GM23248 (cell line): Measurements from ENCODE around the gene NACC1. TPM values are rescaled to one million over a fixed set of nuclear protein-coding genes. Genes with fewer than 3 reads are reported as not detected.

ENCODE experiments used
- DNase-seq: peaks from one replicate; pipeline ENCODE4 v3.0.0-alpha.2; 2015
- H2AFZ ChIP-seq: fragments of 200-600 bp; sonication (generic); 2 replicates; pipeline ENCODE4 v1.6.1; 2016; ENCODE audit warnings: antibody characterized with exemption
- H3F3A ChIP-seq: fragments of 200-600 bp; sonication (generic); 2 replicates; pipeline ENCODE4 v1.6.1; 2016; ENCODE audit warnings: mild to moderate bottlenecking, antibody characterized with exemption, mixed run types; ENCODE audit not compliant: insufficient read depth
- H3K27ac ChIP-seq: fragments of 200-600 bp; sonication (generic); 2 replicates; pipeline ENCODE4 v1.5.1; 2016; ENCODE audit warnings: mild to moderate bottlenecking
- H3K27me3 ChIP-seq: fragments of 200-600 bp; sonication (generic); replicated peaks from 2 replicates; pipeline ENCODE4 v1.6.1; 2016; ENCODE audit warnings: mild to moderate bottlenecking; ENCODE audit not compliant: insufficient read depth
- H3K36me3 ChIP-seq: fragments of 200-600 bp; sonication (generic); 2 replicates; pipeline ENCODE4 v1.6.1; 2016; ENCODE audit warnings: low read depth, mild to moderate bottlenecking
- H3K4me1 ChIP-seq: fragments of 200-600 bp; sonication (generic); 2 replicates; pipeline ENCODE4 v1.6.1; 2016; ENCODE audit warnings: mild to moderate bottlenecking; ENCODE audit not compliant: insufficient read depth
- H3K4me2 ChIP-seq: fragments of 200-600 bp; sonication (generic); one replicate; pipeline ENCODE4 v1.6.1; 2016; ENCODE audit warnings: mild to moderate bottlenecking; ENCODE audit not compliant: unreplicated experiment
- H3K4me3 ChIP-seq: fragments of 200-600 bp; sonication (generic); 2 replicates; pipeline ENCODE4 v1.5.1; 2016; ENCODE audit warnings: mild to moderate bottlenecking
- H3K79me2 ChIP-seq: fragments of 200-600 bp; sonication (generic); 2 replicates; pipeline ENCODE4 v1.6.1; 2016; ENCODE audit warnings: mild to moderate bottlenecking; ENCODE audit not compliant: insufficient read depth
- H3K9ac ChIP-seq: fragments of 200-600 bp; sonication (generic); 2 replicates; pipeline ENCODE4 v1.6.1; 2016; ENCODE audit warnings: mild to moderate bottlenecking
- H3K9me2 ChIP-seq: fragments of 200-600 bp; sonication (generic); 2 replicates; pipeline ENCODE4 v1.6.1; 2016; ENCODE audit warnings: mixed run types, mild to moderate bottlenecking, moderate library complexity; ENCODE audit not compliant: insufficient read depth
- H3K9me3 ChIP-seq: fragments of 200-600 bp; sonication (generic); one replicate; pipeline ENCODE4 v1.6.1; 2017; ENCODE audit warnings: low read depth
- H4K20me1 ChIP-seq: fragments of 200-600 bp; sonication (generic); 2 replicates; pipeline ENCODE4 v1.6.0; 2016; ENCODE audit not compliant: insufficient read depth
- EZH2 ChIP-seq: fragments of 200-600 bp; sonication (generic); IDR thresholded peaks from 2 replicates; pipeline ENCODE4 v1.6.1; 2018; ENCODE audit warnings: antibody characterized with exemption, mild to moderate bottlenecking; ENCODE audit not compliant: insufficient read depth, poor library complexity, severe bottlenecking
- EZH2phosphoT487 ChIP-seq: fragments of 200-600 bp; sonication (generic); IDR thresholded peaks from 2 replicates; pipeline ENCODE4 v1.6.1; 2018; ENCODE audit warnings: antibody characterized with exemption, moderate library complexity, mild to moderate bottlenecking, low read depth; ENCODE audit not compliant: insufficient read depth
- WGBS, 2 experiments: methylation state at CpG; one replicate each; pipeline ENCODE4 v1.1.6; 2015 to 2017; ENCODE audit warnings: low lambda C conversion rate in 2 of 2, low coverage in 1 of 2; ENCODE audit errors: missing lambda C conversion rate in 2 of 2; 5-methylcytosine and 5-hydroxymethylcytosine counted together
- in situ Hi-C: fragments of 300-500 bp; cut with MboI; formaldehyde crosslinking; loops from 2 replicates; pipeline ENCODE4 v1.15.0; 2020
- polyA plus RNA-seq: library from polyadenylated mRNA; unstranded; fragments of >200 nt; fragmentation: Nextera tagmentation; extraction: Ambion mirVana; gene quantifications from 2 replicates; pipeline ENCODE4 v1.2.1, GENCODE V29; 2016
- total RNA-seq: library from RNA; depleted of rRNA; stranded (reverse); fragments of >200 nt; shearing (Covaris generic); gene quantifications from 2 replicates; pipeline ENCODE4 v1.2.3, GENCODE V29; 2014

NACC1 gene
- total and polyA plus RNA-seq, 2 experiments from 2014 or later, result 1.4 to 104 TPM

DNA sequence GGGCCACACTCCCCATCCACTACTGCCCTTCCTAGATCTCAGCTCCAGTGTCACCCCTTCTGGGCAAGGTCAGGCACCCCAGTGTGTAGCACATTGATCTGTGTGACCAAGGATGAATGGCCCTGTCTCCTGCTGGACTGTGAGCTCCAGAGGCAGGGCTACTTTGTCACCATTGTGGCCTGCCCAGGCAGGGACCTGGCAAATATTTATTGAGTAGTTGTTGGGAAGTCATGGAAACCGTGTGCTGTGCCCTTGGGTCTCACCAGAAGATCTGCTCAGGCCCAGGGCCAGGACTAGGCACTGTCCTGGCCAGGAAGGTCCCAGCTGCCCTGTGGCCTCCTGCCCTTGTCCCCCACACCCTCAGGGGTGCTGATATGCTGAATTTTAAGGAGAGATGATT lies 10.5 kb downstream of the NACC1 start:
- Histone ChIP-seq H3K9ac (0 out of 2 replicates have a peak overlapping the region, but pooled peaks have one; percentile 1), H3K27ac (peak overlapping the region; percentile 8; the same call in 1 of the 2 replicates), H3K36me3 (no peaks in the 10 kb centered on the region; the same call in 1 of the 2 replicates), H3K27me3 (no peaks in the 10 kb centered on the region), H3K79me2 (peaks cover 95% of the 10 kb centered on the region), H3K9me2 (no peaks in the 10 kb centered on the region), H3F3A (peaks cover 22% of the 10 kb centered on the region), H3K4me2 (no peak overlapping the region), H2AFZ (no peak overlapping the region), H4K20me1 (peaks cover 16% of the 10 kb centered on the region; the same call in 1 of the 2 replicates), H3K9me3 (no peaks in the 10 kb centered on the region), H3K4me1 (peaks cover 30% of the 10 kb centered on the region), H3K4me3 (no peak overlapping the region)
- in situ Hi-C loops, result no loop called here
- no peak for TF ChIP-seq EZH2phosphoT487
- TF ChIP-seq EZH2, result no peak
- 77 to 91% methylated on average over 1 of the region's 1 CpG for WGBS, 2 experiments
- no peak for DNase-seq

- whole genome bisulfite sequencing, 2 experiments, result 91 to 92% methylated on average over 8 to 9 of the region's 9 CpGs
- no peaks in the 10 kb centered on the region; the same call in 1 of the 2 replicates for H3K36me3 ChIP-seq
- no peak overlapping the region for H3K9ac ChIP-seq
Observed at GRCh38 chr19:13129384-13129783, 11.3 kb downstream of the NACC1 start.

DNA sequence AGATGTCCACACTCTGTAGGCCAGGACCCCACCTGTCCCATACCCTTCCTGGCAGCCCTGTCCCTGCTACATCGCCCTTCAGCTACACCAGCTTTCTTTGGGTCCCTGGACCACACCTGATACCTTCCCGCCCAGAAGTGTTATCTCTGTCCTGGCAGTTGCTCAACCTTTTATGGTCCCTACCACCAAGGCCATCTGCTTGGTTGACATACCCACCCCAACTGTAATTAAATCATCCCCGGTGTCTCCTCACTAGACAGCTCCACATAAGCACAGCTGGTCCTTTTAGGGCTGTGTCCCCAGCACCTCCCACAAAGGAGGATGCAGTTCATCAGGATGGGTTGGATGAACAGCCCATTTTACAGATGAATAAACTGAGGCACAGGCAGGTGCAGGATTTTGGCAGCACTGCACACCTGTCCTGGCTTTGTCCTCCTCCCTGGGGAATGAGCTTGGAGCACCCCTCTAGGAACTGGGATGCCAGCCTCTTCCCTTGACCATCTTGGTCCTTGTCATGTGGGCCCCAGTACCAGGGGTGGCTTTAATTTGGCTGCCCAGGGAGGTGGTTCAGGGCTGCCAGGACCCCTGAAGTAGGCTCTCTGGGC lies 12.9 kb downstream of the NACC1 start:
- no peak overlapping the region for H3K4me3 ChIP-seq
- H3K27me3 ChIP-seq, result no peaks in the 10 kb centered on the region
- H3K4me2 ChIP-seq, result no peak overlapping the region
- H2AFZ ChIP-seq, result no peak overlapping the region
- peak overlapping the region; percentile 81 for H3K27ac ChIP-seq
- peaks cover 17% of the 10 kb centered on the region; the same call in 1 of the 2 replicates for H4K20me1 ChIP-seq
- no peaks in the 10 kb centered on the region for H3K9me3 ChIP-seq
- TF ChIP-seq EZH2phosphoT487 (no peak), EZH2 (no peak)
- no peaks in the 10 kb centered on the region for H3K9me2 ChIP-seq
- H3K36me3 ChIP-seq, result peaks cover under 1% of the 10 kb centered on the region
- in situ Hi-C loops, result no loop called here
- DNase-seq, result no peak
- H3F3A ChIP-seq, result peaks cover 33% of the 10 kb centered on the region
- H3K4me1 ChIP-seq, result peaks cover 42% of the 10 kb centered on the region
- WGBS, 2 experiments, result 79 to 86% methylated on average over 3 of the region's 3 CpGs
- peaks cover 95% of the 10 kb centered on the region for H3K79me2 ChIP-seq
- H3K9ac ChIP-seq, result no peak overlapping the region; the same call in 1 of the 2 replicates

More at GRCh38 chr19:13129384-13129783, 11.3 kb downstream of the NACC1 start:
- peaks cover 30% of the 10 kb centered on the region for H3F3A ChIP-seq
- no peak for TF ChIP-seq EZH2
- no peak for TF ChIP-seq EZH2phosphoT487
- no peaks in the 10 kb centered on the region for H3K9me2 ChIP-seq
- peaks cover 17% of the 10 kb centered on the region; the same call in 1 of the 2 replicates for H4K20me1 ChIP-seq
- no peak for DNase-seq
- in situ Hi-C loops, result no loop called here
- H3K4me1 ChIP-seq, result peaks cover 38% of the 10 kb centered on the region
- no peaks in the 10 kb centered on the region for H3K27me3 ChIP-seq
- H3K27ac ChIP-seq, result no peak overlapping the region
- no peak overlapping the region for H3K4me3 ChIP-seq
- H2AFZ ChIP-seq, result no peak overlapping the region
- H3K4me2 ChIP-seq, result no peak overlapping the region
- peaks cover 95% of the 10 kb centered on the region for H3K79me2 ChIP-seq
- no peaks in the 10 kb centered on the region for H3K9me3 ChIP-seq

DNA sequence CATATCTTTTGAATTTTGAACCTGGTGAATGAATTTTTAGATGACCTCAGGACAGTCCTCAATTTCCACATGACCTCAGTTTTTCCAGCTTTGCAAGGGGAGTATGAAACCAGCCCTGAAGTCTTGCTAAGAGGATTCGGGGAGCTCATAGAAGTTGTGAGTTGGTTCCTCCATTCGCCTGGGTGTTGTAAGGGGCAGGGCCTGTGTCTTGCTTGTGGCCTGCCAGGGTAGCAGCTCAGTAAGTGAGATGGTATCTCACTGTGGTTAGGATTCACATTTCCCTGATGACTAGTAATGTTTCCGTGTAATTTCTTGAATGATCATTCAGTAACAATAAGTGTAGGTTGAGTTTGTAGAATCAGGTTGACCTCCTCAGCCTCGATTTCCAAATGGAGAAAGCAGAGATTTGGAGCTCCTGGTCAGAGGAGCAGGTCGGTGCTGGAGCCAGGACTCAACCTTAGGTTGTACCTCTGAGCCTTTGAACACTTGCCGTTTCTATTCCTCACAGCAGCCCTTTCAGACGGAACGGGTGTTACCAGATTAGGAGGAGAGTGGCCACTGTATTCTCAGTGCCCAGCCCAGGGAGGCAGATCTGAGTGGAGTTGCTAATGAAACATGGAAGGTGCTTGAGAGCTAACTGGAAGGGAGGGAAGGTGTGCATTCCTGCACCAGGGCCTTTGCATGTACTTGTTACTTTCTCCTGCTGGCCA lies 14.6 kb downstream of the NACC1 start:
- Histone ChIP-seq H3K4me3 (0 out of 2 replicates have a peak overlapping the region, but pooled peaks have one; percentile 3), H3K27me3 (no peaks in the 10 kb centered on the region), H3F3A (peaks cover 33% of the 10 kb centered on the region), H2AFZ (no peak overlapping the region), H3K4me2 (peak overlapping the region; percentile 70), H3K27ac (peak overlapping the region; percentile 81), H3K9me3 (no peaks in the 10 kb centered on the region), H3K9ac (peak overlapping the region; percentile 40), H3K36me3 (peaks cover 14% of the 10 kb centered on the region), H3K79me2 (peaks cover 96% of the 10 kb centered on the region), H4K20me1 (peaks cover 17% of the 10 kb centered on the region; the same call in 1 of the 2 replicates), H3K4me1 (peaks cover 36% of the 10 kb centered on the region), H3K9me2 (no peaks in the 10 kb centered on the region)
- DNase-seq, result peak; percentile 96
- 58 to 64% methylated on average over 8 of the region's 8 CpGs for WGBS, 2 experiments
- in situ Hi-C loops, result no loop called here
- no peak for TF ChIP-seq EZH2phosphoT487
- TF ChIP-seq EZH2, result no peak
